HCT116 (cell line): ENCODE results near the gene RARG. TPM values are rescaled to one million over a fixed set of nuclear protein-coding genes. Genes with fewer than 3 reads are reported as not detected.

Source experiments
- ATAC-seq: fragments of 200-7000 bp; cut with Tn5 transposase; 2 replicates; pipeline ENCODE4 v1.9.1; 2020; ENCODE audit warnings: mild to moderate bottlenecking, moderate library complexity
- BruUV-seq: library from RNA; stranded (reverse); fragments of 400-500 nt; replicated peaks from 2 replicates; lab custom pipeline; 2021; lab: Mats Ljungman, UMichigan
- CTCF ChIA-PET: fragments of 300-600 bp; sonication (Branson Sonifier 250); formaldehyde crosslinking; loops from one replicate; lab custom pipeline; 2021; ENCODE audit warnings: antibody characterized with exemption; lab: Charles Lee
- POLR2A ChIA-PET: fragments of 300-600, 350-600 bp; sonication (Branson Sonifier 250); formaldehyde crosslinking; loops from one replicate; lab custom pipeline; 2021; ENCODE audit warnings: antibody characterized with exemption; lab: Charles Lee
- RAD21 ChIA-PET, 2 experiments: fragments of 300-600 bp; sonication (Branson Sonifier 250); formaldehyde crosslinking; loops; one replicate each; lab custom pipeline; 2023; ENCODE audit warnings: low total read pairs in 2 of 2; ENCODE audit not compliant: uncharacterized antibody in 2 of 2, unreplicated experiment in 2 of 2, low non-redundant PET in 1 of 2; lab: Charles Lee
- DNase-seq: peaks from one replicate; pipeline ENCODE4 v3.0.0-alpha.2; 2010; ENCODE audit warnings: low read depth, low spot score
- H2AFZ ChIP-seq: fragments of 200-600 bp; shearing (Covaris generic), sonication (generic); 2 replicates; pipeline ENCODE4 v1.6.1; 2017; ENCODE audit warnings: low read depth, mixed run types, mixed read lengths, antibody characterized with exemption, low read length; ENCODE audit not compliant: poor library complexity, severe bottlenecking
- H3K27ac ChIP-seq: 2 replicates; pipeline ENCODE4 v1.5.1; 2012; ENCODE audit warnings: low read depth, low read length
- H3K27me3 ChIP-seq: fragments of 200-600 bp; sonication (generic); 2 replicates; pipeline ENCODE4 v1.6.1; 2016; ENCODE audit warnings: mixed run types, low read length, mixed read lengths; ENCODE audit not compliant: insufficient read depth
- H3K36me3 ChIP-seq, 2 experiments: fragments of 200-500 bp in 1 of 2; fragments of 200-600 bp in 1 of 2; sonication (Bioruptor generic) in 1 of 2; sonication (generic) in 1 of 2; 2 replicates each; pipeline versions ENCODE4 v1.5.1 to v1.6.1; 2014 to 2016; ENCODE audit warnings: low read length in 2 of 2, inconsistent platforms in 1 of 2, mixed read lengths in 1 of 2, mixed run types in 1 of 2; ENCODE audit not compliant: insufficient read depth in 2 of 2, control insufficient read depth in 1 of 2
- H3K4me1 ChIP-seq, 2 experiments: fragments of 200-600 bp in 1 of 2; sonication (generic) in 1 of 2; 2 replicates each; pipeline versions ENCODE4 v1.5.1 to v1.6.1; 2012 to 2017; ENCODE audit warnings: low read length in 2 of 2, inconsistent platforms in 1 of 2, mild to moderate bottlenecking in 1 of 2, mixed read lengths in 1 of 2, mixed run types in 1 of 2, moderate library complexity in 1 of 2; ENCODE audit not compliant: insufficient read depth in 2 of 2, control insufficient read depth in 1 of 2
- H3K4me2 ChIP-seq: fragments of 200-600 bp; sonication (generic); 2 replicates; pipeline ENCODE4 v1.6.1; 2017; ENCODE audit warnings: mixed run types, low read length, mixed read lengths
- H3K4me3 ChIP-seq, 2 experiments: fragments of 200-600 bp in 1 of 2; sonication (generic) in 1 of 2; replicated peaks in 1 of 2; 2 replicates each; pipeline ENCODE4 v1.5.1; 2011 to 2016; ENCODE audit warnings: low read length in 2 of 2, control low read depth in 1 of 2, low read depth in 1 of 2, mild to moderate bottlenecking in 1 of 2, mixed read lengths in 1 of 2, mixed run types in 1 of 2
- H3K79me2 ChIP-seq: fragments of 200-600 bp; sonication (generic); 2 replicates; pipeline ENCODE4 v1.6.1; 2017; ENCODE audit warnings: mild to moderate bottlenecking, mixed run types, low read length, moderate library complexity, mixed read lengths; ENCODE audit not compliant: insufficient read depth
- H3K9ac ChIP-seq: fragments of 200-600 bp; sonication (generic); 2 replicates; pipeline ENCODE4 v1.6.1; 2016; ENCODE audit warnings: low read length, mixed read lengths
- H3K9me2 ChIP-seq: fragments of 200-600 bp; sonication (generic), shearing (Covaris generic); 2 replicates; pipeline ENCODE4 v1.6.1; 2017; ENCODE audit warnings: mixed run types, mild to moderate bottlenecking, moderate library complexity; ENCODE audit not compliant: insufficient read depth
- H3K9me3 ChIP-seq, 2 experiments: fragments of 200-500 bp in 1 of 2; fragments of 200-600 bp in 1 of 2; sonication (Bioruptor generic) in 1 of 2; sonication (generic) in 1 of 2; 2 replicates each; pipeline ENCODE4 v1.6.1; 2014 to 2017; ENCODE audit warnings: low read length in 2 of 2, mixed read lengths in 2 of 2, inconsistent platforms in 1 of 2, low read depth in 1 of 2, mild to moderate bottlenecking in 1 of 2, mixed run types in 1 of 2, moderate library complexity in 1 of 2; ENCODE audit not compliant: control insufficient read depth in 1 of 2, insufficient read depth in 1 of 2
- H4K20me1 ChIP-seq: fragments of 200-600 bp; sonication (generic), shearing (Covaris generic); 2 replicates; pipeline ENCODE4 v1.6.1; 2017; ENCODE audit warnings: mixed run types, mild to moderate bottlenecking, moderate library complexity; ENCODE audit not compliant: insufficient read depth
- EGR1 ChIP-seq: IDR thresholded peaks from 2 replicates; pipeline ENCODE4 v1.6.1; 2012; ENCODE audit warnings: low read depth
- EZH2 ChIP-seq: fragments of 200-600 bp; sonication (generic); IDR thresholded peaks from 2 replicates; pipeline ENCODE4 v1.6.1; 2017; ENCODE audit warnings: antibody characterized with exemption, mixed run types
- EZH2phosphoT487 ChIP-seq: fragments of 200-600 bp; IDR thresholded peaks from 2 replicates; pipeline ENCODE4 v1.6.1; 2018; ENCODE audit warnings: antibody characterized with exemption, borderline replicate concordance
- intact Hi-C: fragments of 100-400 bp; cut with micrococcal nuclease; formaldehyde crosslinking; loops from 2 replicates; pipeline ENCODE4 v1.10.0; 2022
- total RNA-seq: library from RNA; stranded (reverse); gene quantifications from one replicate; pipeline ENCODE4 v1.2.1, GENCODE V29; 2021; ENCODE audit not compliant: unreplicated experiment
- TF ChIP-seq, protein P1 (sequence below), 3 experiments: fragments of 200-600 bp in 1 of 3; sonication (generic) in 1 of 3; IDR thresholded peaks in 2 of 3; conservative IDR thresholded peaks in 1 of 3; 2 replicates each; pipeline ENCODE4 v1.5.1; 2012 to 2017; ENCODE audit warnings: low read depth in 2 of 3, low read length in 2 of 3, antibody characterized with exemption in 1 of 3, borderline replicate concordance in 1 of 3, control low read depth in 1 of 3, mild to moderate bottlenecking in 1 of 3, mixed read lengths in 1 of 3, mixed run types in 1 of 3, moderate library complexity in 1 of 3; ENCODE audit not compliant: insufficient read depth in 1 of 3
- TF ChIP-seq, protein P2 (sequence below): IDR thresholded peaks from 2 replicates; pipeline ENCODE4 v1.6.1; 2012; ENCODE audit warnings: low read depth

Gene RARG
- total RNA-seq, 1 experiment from 2014 or later = 68.9 TPM

DNA sequence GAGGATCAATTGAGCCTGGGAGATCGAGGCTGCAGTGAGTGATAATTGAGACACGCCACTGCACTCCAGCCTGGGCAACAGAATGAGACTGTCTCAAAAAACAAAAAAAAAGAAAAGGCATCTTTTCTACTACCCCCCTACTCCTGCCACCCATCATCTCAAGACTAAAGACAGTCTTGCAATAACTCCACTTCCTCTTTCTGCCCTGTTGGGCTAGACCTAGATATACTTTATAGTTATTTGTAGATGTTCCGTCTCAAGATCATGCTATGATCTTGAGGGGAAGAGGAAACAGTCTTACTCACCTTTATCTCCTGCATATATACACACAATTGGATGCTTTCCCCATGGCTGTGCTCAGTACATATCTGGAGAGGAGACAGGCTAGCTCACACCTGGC, 24.0 kb upstream of the RARG start:
- TF ChIP-seq EGR1 (no peak), EZH2 (no peak), EZH2phosphoT487 (no peak)
- TF ChIP-seq, protein P1, sequence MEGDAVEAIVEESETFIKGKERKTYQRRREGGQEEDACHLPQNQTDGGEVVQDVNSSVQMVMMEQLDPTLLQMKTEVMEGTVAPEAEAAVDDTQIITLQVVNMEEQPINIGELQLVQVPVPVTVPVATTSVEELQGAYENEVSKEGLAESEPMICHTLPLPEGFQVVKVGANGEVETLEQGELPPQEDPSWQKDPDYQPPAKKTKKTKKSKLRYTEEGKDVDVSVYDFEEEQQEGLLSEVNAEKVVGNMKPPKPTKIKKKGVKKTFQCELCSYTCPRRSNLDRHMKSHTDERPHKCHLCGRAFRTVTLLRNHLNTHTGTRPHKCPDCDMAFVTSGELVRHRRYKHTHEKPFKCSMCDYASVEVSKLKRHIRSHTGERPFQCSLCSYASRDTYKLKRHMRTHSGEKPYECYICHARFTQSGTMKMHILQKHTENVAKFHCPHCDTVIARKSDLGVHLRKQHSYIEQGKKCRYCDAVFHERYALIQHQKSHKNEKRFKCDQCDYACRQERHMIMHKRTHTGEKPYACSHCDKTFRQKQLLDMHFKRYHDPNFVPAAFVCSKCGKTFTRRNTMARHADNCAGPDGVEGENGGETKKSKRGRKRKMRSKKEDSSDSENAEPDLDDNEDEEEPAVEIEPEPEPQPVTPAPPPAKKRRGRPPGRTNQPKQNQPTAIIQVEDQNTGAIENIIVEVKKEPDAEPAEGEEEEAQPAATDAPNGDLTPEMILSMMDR (IDR thresholded peaks at IDR 0.05 in 2 of 3, conservative IDR thresholded peaks at IDR 0.05 in 1 of 3; ENCODE audit: borderline replicate concordance in 1 of 3, insufficient read depth in 1 of 3, low read depth in 2 of 3, low read length in 2 of 3) = no peak
- TF ChIP-seq, protein P2, sequence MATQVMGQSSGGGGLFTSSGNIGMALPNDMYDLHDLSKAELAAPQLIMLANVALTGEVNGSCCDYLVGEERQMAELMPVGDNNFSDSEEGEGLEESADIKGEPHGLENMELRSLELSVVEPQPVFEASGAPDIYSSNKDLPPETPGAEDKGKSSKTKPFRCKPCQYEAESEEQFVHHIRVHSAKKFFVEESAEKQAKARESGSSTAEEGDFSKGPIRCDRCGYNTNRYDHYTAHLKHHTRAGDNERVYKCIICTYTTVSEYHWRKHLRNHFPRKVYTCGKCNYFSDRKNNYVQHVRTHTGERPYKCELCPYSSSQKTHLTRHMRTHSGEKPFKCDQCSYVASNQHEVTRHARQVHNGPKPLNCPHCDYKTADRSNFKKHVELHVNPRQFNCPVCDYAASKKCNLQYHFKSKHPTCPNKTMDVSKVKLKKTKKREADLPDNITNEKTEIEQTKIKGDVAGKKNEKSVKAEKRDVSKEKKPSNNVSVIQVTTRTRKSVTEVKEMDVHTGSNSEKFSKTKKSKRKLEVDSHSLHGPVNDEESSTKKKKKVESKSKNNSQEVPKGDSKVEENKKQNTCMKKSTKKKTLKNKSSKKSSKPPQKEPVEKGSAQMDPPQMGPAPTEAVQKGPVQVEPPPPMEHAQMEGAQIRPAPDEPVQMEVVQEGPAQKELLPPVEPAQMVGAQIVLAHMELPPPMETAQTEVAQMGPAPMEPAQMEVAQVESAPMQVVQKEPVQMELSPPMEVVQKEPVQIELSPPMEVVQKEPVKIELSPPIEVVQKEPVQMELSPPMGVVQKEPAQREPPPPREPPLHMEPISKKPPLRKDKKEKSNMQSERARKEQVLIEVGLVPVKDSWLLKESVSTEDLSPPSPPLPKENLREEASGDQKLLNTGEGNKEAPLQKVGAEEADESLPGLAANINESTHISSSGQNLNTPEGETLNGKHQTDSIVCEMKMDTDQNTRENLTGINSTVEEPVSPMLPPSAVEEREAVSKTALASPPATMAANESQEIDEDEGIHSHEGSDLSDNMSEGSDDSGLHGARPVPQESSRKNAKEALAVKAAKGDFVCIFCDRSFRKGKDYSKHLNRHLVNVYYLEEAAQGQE = no peak
- Histone ChIP-seq H3K9ac (no peak overlapping the region), H3K9me3 (no peaks in the 10 kb centered on the region), H3K4me3 (no peak overlapping the region), H2AFZ (no peak overlapping the region), H3K4me2 (no peak overlapping the region), H3K9me2 (no peaks in the 10 kb centered on the region), H4K20me1 (no peaks in the 10 kb centered on the region), H3K4me1 (peaks cover 8 to 16% of the 10 kb centered on the region in 2 experiments; a peak in 3 of 4 replicates), H3K27ac (no peak overlapping the region), H3K36me3 (peaks cover 0 to 2% of the 10 kb centered on the region in 2 experiments; a peak in 2 of 4 replicates), H3K79me2 (peaks cover 11% of the 10 kb centered on the region; the same call in 1 of the 2 replicates), H3K27me3 (no peaks in the 10 kb centered on the region)
- ATAC-seq = no peak
- RAD21 ChIA-PET = no interaction called here
- no TSS peak for BruUV-seq
- intact Hi-C loops = no loop called here
- POLR2A ChIA-PET = no interaction called here
- no peak for DNase-seq
- CTCF ChIA-PET = no interaction called here
